Fibroblast of lung (primary cell): ENCODE results near the gene REL. TPM values are rescaled to one million over a fixed set of nuclear protein-coding genes. Genes with fewer than 3 reads are reported as not detected.

ENCODE experiments used
- DNase-seq, 2 donors: peaks; one replicate each; pipeline versions ENCODE4 v3.0.0 to v3.0.0-alpha.2; 2010; ENCODE audit warnings: low read depth in 2 of 2
- H2AFZ ChIP-seq: 2 replicates; pipeline ENCODE4 v1.5.1; 2012; ENCODE audit warnings: low read length, control low read depth, inconsistent platforms
- H3K27ac ChIP-seq: 2 replicates; pipeline ENCODE4 v1.5.1; 2011; ENCODE audit warnings: low read length, control low read depth; ENCODE audit not compliant: insufficient read depth
- H3K27me3 ChIP-seq: 2 replicates; pipeline ENCODE4 v1.5.1; 2011; ENCODE audit warnings: mild to moderate bottlenecking, low read length; ENCODE audit not compliant: control insufficient read depth, insufficient read depth
- H3K36me3 ChIP-seq: 2 replicates; pipeline ENCODE4 v1.5.1; 2011; ENCODE audit warnings: low read length; ENCODE audit not compliant: control insufficient read depth, insufficient read depth
- H3K4me1 ChIP-seq: 2 replicates; pipeline ENCODE4 v1.5.1; 2011; ENCODE audit warnings: low read length; ENCODE audit not compliant: control insufficient read depth, insufficient read depth; ENCODE audit errors: extremely low read depth
- H3K4me2 ChIP-seq: 2 replicates; pipeline ENCODE4 v1.5.1; 2011; ENCODE audit warnings: low read length, control low read depth; ENCODE audit not compliant: insufficient read depth; ENCODE audit errors: extremely low read depth
- H3K4me3 ChIP-seq, 4 experiments: fragments of 200-600 bp in 1 of 4; sonication (generic) in 1 of 4; replicated peaks in 1 of 4; 2 replicates each; pipeline ENCODE4 v1.5.1; 2011 to 2016; ENCODE audit warnings: low read length in 4 of 4, low read depth in 3 of 4, mild to moderate bottlenecking in 3 of 4, control low read depth in 2 of 4, inconsistent platforms in 1 of 4, mixed read lengths in 1 of 4; ENCODE audit not compliant: insufficient read depth in 1 of 4; ENCODE audit errors: control extremely low read depth in 1 of 4
- H3K79me2 ChIP-seq: 2 replicates; pipeline ENCODE4 v1.5.1; 2012; ENCODE audit warnings: mild to moderate bottlenecking, low read length, inconsistent platforms; ENCODE audit not compliant: control insufficient read depth, insufficient read depth
- H3K9ac ChIP-seq: 2 replicates; pipeline ENCODE4 v1.5.1; 2011; ENCODE audit warnings: mild to moderate bottlenecking, low read length, control low read depth; ENCODE audit not compliant: insufficient read depth
- H3K9me3 ChIP-seq: 2 replicates; pipeline ENCODE4 v1.5.1; 2012; ENCODE audit warnings: low read depth, low read length; ENCODE audit not compliant: control insufficient read depth, insufficient read depth
- H4K20me1 ChIP-seq: 2 replicates; pipeline ENCODE4 v1.5.1; 2011; ENCODE audit warnings: low read length; ENCODE audit not compliant: control insufficient read depth, insufficient read depth; ENCODE audit errors: extremely low read depth
- CTCF ChIP-seq, 2 donors: IDR thresholded peaks in 1 of 2; conservative IDR thresholded peaks in 1 of 2; 1 replicate in 1 of 2; 2 replicates in 1 of 2; pipeline ENCODE4 v1.5.1; 2011 to 2012; ENCODE audit warnings: low read length in 2 of 2, control low read depth in 1 of 2, inconsistent platforms in 1 of 2, low read depth in 1 of 2, mild to moderate bottlenecking in 1 of 2
- EZH2 ChIP-seq: IDR thresholded peaks from 2 replicates; pipeline ENCODE4 v1.5.1; 2012; ENCODE audit warnings: low read length, control low read depth, mild to moderate bottlenecking; ENCODE audit errors: missing control alignments
- polyA plus RNA-seq, 2 donors: library from polyadenylated mRNA; depleted of rRNA in 1 of 2; stranded (reverse) in 1 of 2; unstranded in 1 of 2; fragments of >200 nt; gene quantifications; 2 replicates each; pipeline ENCODE4 v1.2.1, GENCODE V29; 2011 to 2012; ENCODE audit warnings: missing spikeins in 1 of 2
- total RNA-seq: library from RNA; depleted of rRNA; stranded (reverse); fragments of >200 nt; gene quantifications from 2 replicates; pipeline ENCODE4 v1.2.1, GENCODE V29; 2014

Gene REL
- total and polyA plus RNA-seq, 2 donors (not counting 1 experiment from before 2014, with no cell fraction given): 2.0 to 2.8 TPM

DNA sequence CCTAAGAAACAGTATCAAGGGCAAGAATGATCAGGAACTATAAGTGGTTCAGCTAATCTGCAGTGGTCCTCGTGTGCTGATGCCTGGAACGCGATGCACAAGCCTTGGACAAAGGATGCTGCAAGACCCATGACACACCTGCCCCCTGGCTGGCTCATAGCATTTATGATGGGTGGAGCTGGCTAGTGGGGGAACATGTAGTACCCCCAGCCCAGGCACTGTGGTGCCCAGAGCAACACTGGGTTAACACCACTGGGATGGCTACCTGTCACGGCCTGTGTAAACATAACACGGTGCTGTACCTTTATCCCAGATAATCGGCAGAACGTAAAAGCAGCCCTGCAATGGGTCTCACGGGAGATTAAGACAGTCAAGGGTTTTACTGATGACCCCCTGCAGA lies 75.8 kb downstream of the REL start:
- Histone ChIP-seq H4K20me1 (no peaks in the 10 kb centered on the region), H3K4me3 (no peak overlapping the region), H2AFZ (no peak overlapping the region), H3K9me3 (no peaks in the 10 kb centered on the region), H3K4me2 (no peak overlapping the region), H3K4me1 (no peaks in the 10 kb centered on the region), H3K27ac (no peak overlapping the region), H3K9ac (no peak overlapping the region), H3K79me2 (no peaks in the 10 kb centered on the region), H3K36me3 (no peaks in the 10 kb centered on the region), H3K27me3 (no peaks in the 10 kb centered on the region)
- DNase-seq: no peak
- no peak for TF ChIP-seq EZH2

DNA sequence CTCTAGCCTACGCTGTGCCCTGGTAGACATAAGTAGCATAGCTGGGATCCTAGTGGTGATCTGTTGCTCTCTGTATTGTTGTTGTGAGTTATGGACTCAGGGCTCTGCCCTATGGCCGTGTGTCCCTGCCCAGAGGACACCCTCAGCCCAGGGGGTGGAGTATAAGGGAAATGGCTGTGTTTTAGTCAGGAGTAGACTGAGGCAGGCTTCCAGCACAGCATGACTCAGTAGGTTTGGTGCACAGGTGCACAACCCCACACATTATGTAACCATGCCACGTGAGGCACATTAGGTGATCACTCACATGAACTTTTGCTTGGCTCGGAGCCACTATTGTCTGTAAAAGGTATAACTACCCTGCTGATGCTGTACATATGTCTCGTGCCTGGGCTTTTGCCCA lies 76.3 kb downstream of the REL start:
- Histone ChIP-seq H3K4me2 (no peak overlapping the region), H3K27ac (no peak overlapping the region), H3K4me3 (no peak overlapping the region), H3K9ac (no peak overlapping the region), H3K79me2 (no peaks in the 10 kb centered on the region), H2AFZ (no peak overlapping the region), H4K20me1 (no peaks in the 10 kb centered on the region), H3K36me3 (no peaks in the 10 kb centered on the region), H3K9me3 (no peaks in the 10 kb centered on the region), H3K27me3 (no peaks in the 10 kb centered on the region), H3K4me1 (no peaks in the 10 kb centered on the region)
- DNase-seq: peak in 1 of 2 donors; percentile 13
- TF ChIP-seq CTCF (conservative IDR thresholded peaks at IDR 0.05 in 1 of 2, IDR thresholded peaks at IDR 0.05 in 1 of 2; ENCODE audit: low read depth in 1 of 2, low read length in 2 of 2): no peak
- no peak for TF ChIP-seq EZH2

DNA sequence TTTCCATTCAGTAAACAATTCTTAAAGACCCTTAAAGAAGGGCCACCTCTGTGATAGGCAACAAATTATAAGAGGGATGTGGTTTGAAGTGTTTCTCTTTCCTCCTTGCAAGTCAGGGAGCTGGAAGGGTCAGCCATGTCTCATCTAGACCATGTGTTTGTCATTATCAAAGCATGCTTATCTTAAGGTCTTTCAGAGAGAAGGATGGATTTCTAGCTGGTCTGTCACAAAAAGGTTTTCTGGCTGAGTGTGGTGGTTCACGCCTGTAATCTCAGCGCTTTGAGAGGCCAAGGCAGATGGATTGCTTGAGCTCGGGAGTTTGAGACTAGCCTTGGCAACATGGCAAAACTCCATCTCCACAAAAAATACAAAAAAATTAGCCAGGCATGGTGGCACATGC lies 77.0 kb downstream of the REL start:
- H2AFZ ChIP-seq: no peak overlapping the region
- no peak overlapping the region for H3K27ac ChIP-seq
- peak in 1 of 2 donors; percentile 57 for DNase-seq
- H3K27me3 ChIP-seq: no peaks in the 10 kb centered on the region
- H4K20me1 ChIP-seq: no peaks in the 10 kb centered on the region
- H3K79me2 ChIP-seq: no peaks in the 10 kb centered on the region
- no peaks in the 10 kb centered on the region for H3K4me1 ChIP-seq
- H3K9ac ChIP-seq: no peak overlapping the region
- no peak for TF ChIP-seq CTCF (conservative IDR thresholded peaks at IDR 0.05 in 1 of 2, IDR thresholded peaks at IDR 0.05 in 1 of 2; ENCODE audit: low read depth in 1 of 2, low read length in 2 of 2)
- no peak overlapping the region for H3K4me3 ChIP-seq
- no peaks in the 10 kb centered on the region for H3K36me3 ChIP-seq
- H3K4me2 ChIP-seq: no peak overlapping the region
- H3K9me3 ChIP-seq: no peaks in the 10 kb centered on the region
